ENCODE results near the gene PTPN14.

DNA sequence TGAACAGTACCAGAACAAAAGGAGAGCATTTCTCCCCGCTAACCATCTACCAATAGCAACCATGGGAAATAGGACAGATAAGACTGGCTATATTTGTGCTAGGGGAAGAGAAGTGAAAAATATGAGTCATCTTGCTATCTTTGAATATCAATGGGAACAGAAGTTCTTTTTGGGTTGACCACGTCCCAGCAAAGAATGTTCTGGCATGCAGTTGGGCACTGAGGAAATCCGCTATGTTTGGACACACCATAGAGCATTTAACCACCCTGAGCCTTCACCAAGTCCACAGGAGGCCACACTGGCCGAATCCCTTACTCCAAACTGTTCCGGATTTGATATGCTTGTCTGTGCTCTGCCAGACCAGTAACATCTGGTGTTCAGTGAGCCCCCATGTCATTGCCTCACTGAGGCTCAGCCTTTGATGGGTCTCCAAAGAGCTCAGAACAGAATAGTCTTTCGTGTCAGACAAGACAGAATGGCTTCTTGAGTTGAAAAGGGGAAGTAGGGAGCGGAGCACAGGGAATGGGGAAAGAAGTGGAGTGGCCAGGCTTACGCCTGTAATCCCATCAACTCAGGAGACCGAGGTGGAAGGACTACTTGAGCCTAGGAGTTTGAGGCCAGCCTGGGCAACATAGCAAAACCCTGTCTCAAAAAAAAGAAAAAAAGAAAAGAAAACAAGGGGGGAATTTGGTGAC lies 189.1 kb downstream of the PTPN14 start:
- TF ChIP-seq EZH2phosphoT487 (IDR thresholded peaks at IDR 0.05; ENCODE audit: low read length) (no peak), EZH2 (optimal IDR thresholded peaks at IDR 0.05; ENCODE audit: low read depth, low read length) (no peak)
- TF ChIP-seq, protein P1, sequence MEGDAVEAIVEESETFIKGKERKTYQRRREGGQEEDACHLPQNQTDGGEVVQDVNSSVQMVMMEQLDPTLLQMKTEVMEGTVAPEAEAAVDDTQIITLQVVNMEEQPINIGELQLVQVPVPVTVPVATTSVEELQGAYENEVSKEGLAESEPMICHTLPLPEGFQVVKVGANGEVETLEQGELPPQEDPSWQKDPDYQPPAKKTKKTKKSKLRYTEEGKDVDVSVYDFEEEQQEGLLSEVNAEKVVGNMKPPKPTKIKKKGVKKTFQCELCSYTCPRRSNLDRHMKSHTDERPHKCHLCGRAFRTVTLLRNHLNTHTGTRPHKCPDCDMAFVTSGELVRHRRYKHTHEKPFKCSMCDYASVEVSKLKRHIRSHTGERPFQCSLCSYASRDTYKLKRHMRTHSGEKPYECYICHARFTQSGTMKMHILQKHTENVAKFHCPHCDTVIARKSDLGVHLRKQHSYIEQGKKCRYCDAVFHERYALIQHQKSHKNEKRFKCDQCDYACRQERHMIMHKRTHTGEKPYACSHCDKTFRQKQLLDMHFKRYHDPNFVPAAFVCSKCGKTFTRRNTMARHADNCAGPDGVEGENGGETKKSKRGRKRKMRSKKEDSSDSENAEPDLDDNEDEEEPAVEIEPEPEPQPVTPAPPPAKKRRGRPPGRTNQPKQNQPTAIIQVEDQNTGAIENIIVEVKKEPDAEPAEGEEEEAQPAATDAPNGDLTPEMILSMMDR (IDR thresholded peaks at IDR 0.05; ENCODE audit: low read length): no peak
